ENCODE measurements around the gene RNLS.

RNLS gene

GRCh38 chr10:88423732-88424131 is 159.4 kb downstream of the RNLS start:
- no peak for DNase-seq

DNA sequence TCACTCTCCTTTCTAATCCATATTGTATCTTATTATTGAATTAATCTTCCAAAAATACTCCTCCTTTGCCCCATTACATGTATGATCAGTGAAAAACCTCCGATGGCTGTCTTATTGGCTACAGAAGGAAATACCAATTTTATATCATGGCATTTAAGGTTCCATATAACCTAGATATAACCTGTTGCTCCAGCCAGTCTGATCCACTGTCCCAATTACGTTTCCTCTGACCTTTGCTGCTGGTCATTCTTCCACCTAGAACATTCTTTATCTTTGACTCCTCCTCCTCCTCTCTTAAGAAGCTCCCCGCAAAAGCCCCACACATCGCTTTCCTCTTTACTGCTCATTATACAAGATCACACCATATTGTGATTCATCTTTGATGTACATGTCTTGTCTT is 161.5 kb downstream of the RNLS start:
- DNase-seq: no peak

- no peak for DNase-seq
Observed at GRCh38 chr10:88418871-88419270, 164.2 kb downstream of the RNLS start.

GRCh38 chr10:88417387-88418030 is 165.6 kb downstream of the RNLS start:
- DNase-seq: no peak

DNA sequence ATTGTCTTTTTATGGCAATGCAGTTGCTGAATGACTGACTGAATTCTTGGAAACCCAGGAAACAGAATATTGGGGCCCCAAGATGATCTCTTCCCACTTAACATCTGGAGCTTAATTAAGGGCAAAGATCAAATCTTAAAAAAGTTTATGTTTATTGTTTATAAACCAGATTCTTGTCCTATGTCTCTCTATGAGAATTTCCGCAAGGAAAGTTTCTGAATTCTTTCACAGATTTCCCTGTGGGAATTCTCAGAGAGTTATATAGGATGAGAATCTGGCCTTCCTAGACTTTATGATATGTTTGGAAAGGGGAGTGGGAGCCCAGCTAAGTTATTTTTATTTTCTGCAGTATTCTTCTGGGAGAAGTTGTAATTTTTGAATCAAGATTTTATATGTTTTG is 166.3 kb downstream of the RNLS start:
- no peak for DNase-seq

GRCh38 chr10:88415533-88416130 is 167.5 kb downstream of the RNLS start:
- DNase-seq: no peak

GRCh38 chr10:88413412-88413811 is 169.7 kb downstream of the RNLS start:
- no peak for DNase-seq

- DNase-seq: no peak
Observed at GRCh38 chr10:88411772-88412349, 171.3 kb downstream of the RNLS start.

- no peak for DNase-seq
Observed at GRCh38 chr10:88409824-88410223, 173.3 kb downstream of the RNLS start.

DNA sequence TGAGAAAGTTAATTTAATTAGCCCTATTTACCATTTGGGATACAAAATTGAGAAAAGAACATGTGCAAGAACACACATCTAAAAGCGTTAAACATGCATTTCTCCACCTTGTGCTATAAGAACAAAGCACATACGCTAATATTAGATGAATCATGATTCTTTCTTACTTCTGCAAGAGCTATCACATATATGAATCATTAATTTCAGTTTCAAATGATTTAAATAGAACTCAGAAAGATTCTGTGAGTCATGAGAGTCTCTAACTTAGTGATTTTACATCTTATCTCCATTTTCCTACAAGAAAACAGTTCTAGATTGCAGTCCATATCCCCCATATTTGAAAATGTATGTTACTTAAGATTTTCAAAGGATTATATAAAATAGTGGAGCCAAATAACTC is 173.9 kb downstream of the RNLS start:
- no peak for DNase-seq

- DNase-seq: no peak
Observed at GRCh38 chr10:88408096-88408495, 175.0 kb downstream of the RNLS start.

- no peak for DNase-seq
Observed at GRCh38 chr10:88404133-88404532, 179.0 kb downstream of the RNLS start.

DNA sequence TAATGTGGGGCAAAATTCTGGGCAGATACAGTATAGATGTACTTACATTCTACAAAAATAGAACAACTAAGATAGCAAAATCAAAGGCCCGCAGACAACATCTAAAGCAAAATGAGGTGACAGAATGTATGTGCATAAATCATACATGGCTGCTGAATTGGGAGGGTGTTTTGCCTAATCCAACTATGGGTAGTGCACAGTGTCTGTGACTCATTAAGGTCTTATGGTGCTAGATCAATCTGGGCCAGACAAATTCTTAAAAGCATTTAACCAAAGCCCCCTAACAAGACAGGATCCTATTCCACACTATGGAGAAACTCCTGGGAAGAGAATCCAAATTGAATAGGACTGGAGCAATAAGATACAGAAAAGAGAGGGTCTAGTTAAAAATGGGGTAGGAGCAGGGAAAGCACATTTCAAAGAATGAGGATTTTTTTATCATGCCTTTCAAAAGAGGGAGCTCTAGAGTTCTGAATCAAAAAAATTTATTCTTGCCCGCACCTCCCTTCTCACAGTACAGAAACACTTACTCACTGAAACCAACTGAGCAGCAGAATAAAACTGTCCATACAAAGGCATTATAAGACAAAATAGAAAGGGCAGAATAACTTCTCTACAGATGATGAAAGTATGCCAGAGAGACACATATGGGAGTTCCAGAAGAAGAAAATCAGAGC is 181.3 kb downstream of the RNLS start:
- no peak for DNase-seq

GRCh38 chr10:88399240-88399639 is 183.9 kb downstream of the RNLS start:
- DNase-seq: no peak

- no peak for DNase-seq
Observed at GRCh38 chr10:88395677-88396076, 187.4 kb downstream of the RNLS start.

- no peak for DNase-seq
Observed at GRCh38 chr10:88392222-88392621, 190.9 kb downstream of the RNLS start.

DNA sequence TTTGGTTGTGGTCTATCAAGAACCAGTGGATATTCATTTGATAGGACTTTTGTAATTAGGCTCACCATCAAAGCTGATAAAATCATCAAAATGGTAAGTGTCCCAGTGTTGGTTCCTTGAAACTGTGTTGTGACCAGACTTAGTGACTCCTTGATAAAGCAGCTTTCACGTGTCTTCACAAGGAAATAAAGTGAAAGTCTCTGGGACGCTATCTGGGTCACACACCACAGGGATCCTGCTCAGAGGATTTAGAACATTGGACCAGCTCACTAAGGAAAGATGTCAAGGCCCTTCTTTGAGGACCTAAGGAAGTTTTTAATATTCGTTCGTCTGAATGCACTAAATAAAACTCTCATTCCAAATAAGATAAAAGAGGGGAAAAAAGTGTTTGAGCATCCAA is 193.1 kb downstream of the RNLS start:
- DNase-seq: no peak

DNA sequence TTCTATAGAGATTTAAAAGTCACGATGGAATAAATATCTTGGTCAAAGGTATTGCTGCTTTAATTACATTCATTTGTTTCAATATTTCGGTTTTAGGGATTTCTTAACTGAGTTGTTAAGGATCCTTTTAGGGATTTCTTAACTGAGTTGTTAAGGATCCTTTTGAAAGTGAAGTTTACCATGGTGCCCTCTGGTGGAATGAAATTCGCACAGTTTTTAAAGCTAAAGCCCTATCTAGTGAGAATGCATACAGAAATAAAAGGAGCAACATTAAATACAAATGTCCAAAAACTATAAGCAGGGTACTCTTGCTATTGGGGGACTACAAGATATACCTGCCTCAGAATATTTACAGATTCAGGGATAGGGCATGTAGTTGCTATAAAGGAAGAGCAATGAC is 193.7 kb downstream of the RNLS start:
- DNase-seq: peak in 1 of 2 experiments; percentile 28

DNA sequence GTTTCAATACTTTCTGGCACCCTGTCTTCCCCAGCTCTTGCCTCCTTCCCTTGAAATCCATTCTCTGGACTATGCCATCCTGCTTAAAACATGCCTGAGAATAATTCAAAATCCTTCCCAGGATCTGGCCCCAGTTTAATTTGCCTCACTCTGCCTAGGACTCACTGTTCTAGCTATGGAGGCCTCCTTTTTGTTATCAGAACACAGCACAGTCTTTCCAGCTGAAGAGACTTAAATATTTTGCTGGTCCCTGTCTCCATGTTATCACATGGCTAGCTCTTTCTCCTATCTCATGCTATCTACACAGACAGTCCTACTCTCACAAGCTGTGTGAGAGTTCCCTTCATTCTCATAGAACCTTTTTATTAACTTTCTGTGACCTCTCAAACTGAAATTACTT is 194.8 kb downstream of the RNLS start:
- no peak for DNase-seq

GRCh38 chr10:88386821-88387773 is 196.0 kb downstream of the RNLS start:
- DNase-seq: peak in 1 of 2 experiments; percentile 36

- DNase-seq: no peak
Observed at GRCh38 chr10:88386204-88386788, 196.8 kb downstream of the RNLS start.

- DNase-seq: peak; percentile 27 to 48
Observed at GRCh38 chr10:88385601-88386203, 197.4 kb downstream of the RNLS start.
